GM23248 (cell line): Measurements from ENCODE around the gene EFCAB13. TPM values are rescaled to one million over a fixed set of nuclear protein-coding genes. Genes with fewer than 3 reads are reported as not detected.

ENCODE experiments used
- DNase-seq: peaks from one replicate; pipeline ENCODE4 v3.0.0-alpha.2; 2015
- H2AFZ ChIP-seq: fragments of 200-600 bp; sonication (generic); 2 replicates; pipeline ENCODE4 v1.6.1; 2016; ENCODE audit warnings: antibody characterized with exemption
- H3F3A ChIP-seq: fragments of 200-600 bp; sonication (generic); 2 replicates; pipeline ENCODE4 v1.6.1; 2016; ENCODE audit warnings: mild to moderate bottlenecking, antibody characterized with exemption, mixed run types; ENCODE audit not compliant: insufficient read depth
- H3K27ac ChIP-seq: fragments of 200-600 bp; sonication (generic); 2 replicates; pipeline ENCODE4 v1.5.1; 2016; ENCODE audit warnings: mild to moderate bottlenecking
- H3K27me3 ChIP-seq: fragments of 200-600 bp; sonication (generic); replicated peaks from 2 replicates; pipeline ENCODE4 v1.6.1; 2016; ENCODE audit warnings: mild to moderate bottlenecking; ENCODE audit not compliant: insufficient read depth
- H3K36me3 ChIP-seq: fragments of 200-600 bp; sonication (generic); 2 replicates; pipeline ENCODE4 v1.6.1; 2016; ENCODE audit warnings: low read depth, mild to moderate bottlenecking
- H3K4me1 ChIP-seq: fragments of 200-600 bp; sonication (generic); 2 replicates; pipeline ENCODE4 v1.6.1; 2016; ENCODE audit warnings: mild to moderate bottlenecking; ENCODE audit not compliant: insufficient read depth
- H3K4me2 ChIP-seq: fragments of 200-600 bp; sonication (generic); one replicate; pipeline ENCODE4 v1.6.1; 2016; ENCODE audit warnings: mild to moderate bottlenecking; ENCODE audit not compliant: unreplicated experiment
- H3K4me3 ChIP-seq: fragments of 200-600 bp; sonication (generic); 2 replicates; pipeline ENCODE4 v1.5.1; 2016; ENCODE audit warnings: mild to moderate bottlenecking
- H3K79me2 ChIP-seq: fragments of 200-600 bp; sonication (generic); 2 replicates; pipeline ENCODE4 v1.6.1; 2016; ENCODE audit warnings: mild to moderate bottlenecking; ENCODE audit not compliant: insufficient read depth
- H3K9ac ChIP-seq: fragments of 200-600 bp; sonication (generic); 2 replicates; pipeline ENCODE4 v1.6.1; 2016; ENCODE audit warnings: mild to moderate bottlenecking
- H3K9me2 ChIP-seq: fragments of 200-600 bp; sonication (generic); 2 replicates; pipeline ENCODE4 v1.6.1; 2016; ENCODE audit warnings: mixed run types, mild to moderate bottlenecking, moderate library complexity; ENCODE audit not compliant: insufficient read depth
- H3K9me3 ChIP-seq: fragments of 200-600 bp; sonication (generic); one replicate; pipeline ENCODE4 v1.6.1; 2017; ENCODE audit warnings: low read depth
- H4K20me1 ChIP-seq: fragments of 200-600 bp; sonication (generic); 2 replicates; pipeline ENCODE4 v1.6.0; 2016; ENCODE audit not compliant: insufficient read depth
- EZH2 ChIP-seq: fragments of 200-600 bp; sonication (generic); IDR thresholded peaks from 2 replicates; pipeline ENCODE4 v1.6.1; 2018; ENCODE audit warnings: antibody characterized with exemption, mild to moderate bottlenecking; ENCODE audit not compliant: insufficient read depth, poor library complexity, severe bottlenecking
- EZH2phosphoT487 ChIP-seq: fragments of 200-600 bp; sonication (generic); IDR thresholded peaks from 2 replicates; pipeline ENCODE4 v1.6.1; 2018; ENCODE audit warnings: antibody characterized with exemption, moderate library complexity, mild to moderate bottlenecking, low read depth; ENCODE audit not compliant: insufficient read depth
- WGBS, 2 experiments: methylation state at CpG; one replicate each; pipeline ENCODE4 v1.1.6; 2015 to 2017; ENCODE audit warnings: low lambda C conversion rate in 2 of 2, low coverage in 1 of 2; ENCODE audit errors: missing lambda C conversion rate in 2 of 2; 5-methylcytosine and 5-hydroxymethylcytosine counted together
- in situ Hi-C: fragments of 300-500 bp; cut with MboI; formaldehyde crosslinking; loops from 2 replicates; pipeline ENCODE4 v1.15.0; 2020
- polyA plus RNA-seq: library from polyadenylated mRNA; unstranded; fragments of >200 nt; fragmentation: Nextera tagmentation; extraction: Ambion mirVana; gene quantifications from 2 replicates; pipeline ENCODE4 v1.2.1, GENCODE V29; 2016
- total RNA-seq: library from RNA; depleted of rRNA; stranded (reverse); fragments of >200 nt; shearing (Covaris generic); gene quantifications from 2 replicates; pipeline ENCODE4 v1.2.3, GENCODE V29; 2014

EFCAB13 gene
- total and polyA plus RNA-seq, 2 experiments from 2014 or later: 0.98 to 1.4 TPM

DNA sequence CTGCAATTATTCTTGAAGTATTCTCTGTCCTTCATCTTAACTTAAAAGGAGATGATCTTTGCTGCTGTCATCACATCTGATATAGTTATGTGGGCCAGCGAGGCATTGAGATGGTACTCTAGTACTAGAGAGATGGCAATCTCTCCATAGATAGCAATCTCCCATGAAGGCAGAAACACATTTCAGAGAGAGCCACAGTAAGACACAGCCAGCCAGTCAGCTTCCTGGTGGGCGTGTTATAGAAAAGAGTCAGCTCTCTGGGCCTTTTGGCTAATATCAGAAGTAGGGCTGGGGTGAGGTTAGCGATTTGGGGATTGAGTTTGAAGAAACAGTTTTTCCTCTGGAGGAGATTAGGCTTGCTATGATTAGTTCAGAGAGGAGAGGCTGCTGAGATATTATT lies 22.6 kb upstream of the EFCAB13 start:
- TF ChIP-seq EZH2: no peak
- no peak for TF ChIP-seq EZH2phosphoT487
- no peak overlapping the region for H3K4me2 ChIP-seq
- WGBS, 2 experiments: 93 to 100% methylated on average over 3 of the region's 3 CpGs

DNA sequence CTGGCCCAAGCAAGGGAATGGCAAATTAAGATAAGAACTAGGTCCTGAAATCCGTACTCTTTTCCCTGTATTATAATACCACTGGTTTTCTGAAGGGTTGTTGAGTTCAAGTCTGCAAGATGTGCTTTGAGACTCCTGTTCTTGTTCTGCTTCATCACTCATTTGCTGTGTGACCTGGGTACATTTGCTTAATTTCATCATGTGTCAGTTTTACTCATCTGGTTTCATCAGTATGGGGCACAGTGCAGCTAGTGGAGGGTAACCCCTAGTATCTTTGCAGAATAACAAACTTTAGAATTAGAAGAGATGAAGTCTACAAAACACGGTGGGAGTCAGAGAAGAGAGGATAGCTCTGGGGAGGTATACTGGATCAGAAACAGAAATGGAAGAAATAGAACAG lies 21.9 kb upstream of the EFCAB13 start:
- Histone ChIP-seq H3F3A (peaks cover 18% of the 10 kb centered on the region), H3K36me3 (no peaks in the 10 kb centered on the region), H3K9me3 (peaks cover 3% of the 10 kb centered on the region), H3K79me2 (no peaks in the 10 kb centered on the region), H3K4me3 (no peak overlapping the region), H4K20me1 (no peaks in the 10 kb centered on the region), H3K27ac (no peak overlapping the region), H3K27me3 (no peaks in the 10 kb centered on the region), H2AFZ (no peak overlapping the region), H3K4me2 (no peak overlapping the region), H3K4me1 (peaks cover 14% of the 10 kb centered on the region), H3K9ac (no peak overlapping the region), H3K9me2 (no peaks in the 10 kb centered on the region)
- in situ Hi-C loops: no loop called here
- no peak for TF ChIP-seq EZH2
- TF ChIP-seq EZH2phosphoT487: no peak
- DNase-seq: no peak
- 87 to 93% methylated on average over 2 of the region's 2 CpGs for WGBS, 2 experiments

More for the DNA sequence above, 22.6 kb upstream of the EFCAB13 start:
- DNase-seq: no peak
- Histone ChIP-seq H3K9me2 (no peaks in the 10 kb centered on the region), H2AFZ (no peak overlapping the region), H3K79me2 (no peaks in the 10 kb centered on the region), H3K4me3 (no peak overlapping the region), H3K36me3 (no peaks in the 10 kb centered on the region), H3K27me3 (no peaks in the 10 kb centered on the region), H3K9me3 (peaks cover 3% of the 10 kb centered on the region), H3F3A (peaks cover 16% of the 10 kb centered on the region), H3K9ac (no peak overlapping the region), H3K27ac (no peak overlapping the region), H4K20me1 (no peaks in the 10 kb centered on the region), H3K4me1 (peaks cover 11% of the 10 kb centered on the region)
- in situ Hi-C loops: no loop called here

DNA sequence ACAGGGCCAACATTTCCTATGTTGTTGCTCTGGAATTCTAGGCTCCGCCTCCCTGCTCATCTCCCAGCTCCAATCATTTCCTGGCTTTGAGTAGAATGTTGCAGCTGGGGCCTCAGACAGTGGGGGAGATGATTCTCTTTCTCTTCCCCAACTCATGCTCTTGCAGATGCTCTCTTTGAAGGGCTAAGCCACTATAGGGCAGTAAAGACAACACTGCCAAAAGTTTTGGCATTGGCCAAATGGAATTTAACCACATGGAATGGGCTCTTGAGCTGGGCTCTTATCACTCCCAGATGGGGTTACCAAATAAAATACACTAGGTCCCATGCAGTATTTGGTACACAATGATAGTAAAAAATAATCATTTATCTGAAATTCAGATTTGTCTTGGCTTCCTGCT lies 19.6 kb upstream of the EFCAB13 start:
- Histone ChIP-seq H3K4me1 (peaks cover 14% of the 10 kb centered on the region), H3K9ac (no peak overlapping the region), H3K9me3 (peaks cover 3% of the 10 kb centered on the region), H4K20me1 (no peaks in the 10 kb centered on the region), H3K27ac (no peak overlapping the region), H3K27me3 (no peaks in the 10 kb centered on the region), H3K4me3 (no peak overlapping the region), H2AFZ (no peak overlapping the region), H3K9me2 (no peaks in the 10 kb centered on the region), H3K4me2 (no peak overlapping the region), H3K79me2 (no peaks in the 10 kb centered on the region), H3F3A (peaks cover 18% of the 10 kb centered on the region), H3K36me3 (no peaks in the 10 kb centered on the region)
- peak; percentile 18 for DNase-seq
- TF ChIP-seq EZH2 (no peak), EZH2phosphoT487 (no peak)
- 86 to 100% methylated on average over 1 of the region's 1 CpG for WGBS, 2 experiments
- in situ Hi-C loops: no loop called here

DNA sequence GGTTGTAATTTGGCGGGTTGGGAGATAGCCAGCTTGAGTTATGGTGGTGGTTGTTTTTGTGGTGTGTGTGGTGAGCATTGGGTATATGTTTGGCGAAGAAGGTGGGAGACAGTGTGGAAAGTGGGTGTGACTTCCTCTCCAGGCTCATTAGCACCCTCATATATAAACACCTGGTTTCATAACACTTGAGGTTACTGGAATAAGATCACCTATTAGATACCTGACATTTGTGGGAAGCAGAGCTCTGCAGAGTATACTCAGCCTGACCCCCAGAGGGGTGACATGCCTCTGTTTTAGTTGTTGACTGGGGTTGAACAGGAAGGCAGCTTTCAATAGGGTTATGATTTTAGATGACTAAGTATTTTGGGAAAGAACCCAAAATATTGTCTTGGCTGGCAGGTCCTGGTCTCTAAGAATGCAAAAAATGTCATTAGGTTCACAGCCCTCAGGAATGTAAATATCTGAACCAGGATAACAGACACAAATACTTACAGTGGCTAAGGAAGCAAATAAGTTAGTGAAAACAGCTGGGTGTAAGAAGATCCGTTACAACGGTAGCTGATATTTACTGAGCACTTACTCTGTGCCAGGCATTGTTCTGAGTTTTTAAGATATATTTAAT lies 18.3 kb upstream of the EFCAB13 start:
- peaks cover 18% of the 10 kb centered on the region for H3F3A ChIP-seq
- no peaks in the 10 kb centered on the region for H3K36me3 ChIP-seq
- H3K27ac ChIP-seq: peak overlapping the region; percentile 41
- no peaks in the 10 kb centered on the region for H3K27me3 ChIP-seq
- no peaks in the 10 kb centered on the region for H3K79me2 ChIP-seq
- 41 to 44% methylated on average over 4 of the region's 4 CpGs for WGBS, 2 experiments
- H2AFZ ChIP-seq: no peak overlapping the region
- H3K4me1 ChIP-seq: peaks cover 14% of the 10 kb centered on the region
- H3K4me3 ChIP-seq: 0 out of 2 replicates have a peak overlapping the region, but pooled peaks have one; percentile 8
- H3K9me2 ChIP-seq: no peaks in the 10 kb centered on the region
- H4K20me1 ChIP-seq: no peaks in the 10 kb centered on the region
- no peak overlapping the region for H3K9ac ChIP-seq
- DNase-seq: peak; percentile 89
- peak; percentile 93 for TF ChIP-seq EZH2phosphoT487
- TF ChIP-seq EZH2: no peak
- H3K9me3 ChIP-seq: peaks cover 3% of the 10 kb centered on the region
- peak overlapping the region; percentile 23 for H3K4me2 ChIP-seq
- in situ Hi-C loops: no loop called here
